HepG2 (cell line): ENCODE measurements around the gene SEMA3F. TPM values are rescaled to one million over a fixed set of nuclear protein-coding genes. Genes with fewer than 3 reads are reported as not detected.

ENCODE experiments used
- ATAC-seq: fragments of 200-7000 bp; cut with Tn5 transposase; 3 replicates; pipeline ENCODE4 v1.9.1; 2020; ENCODE audit warnings: mild to moderate bottlenecking, moderate library complexity
- BruUV-seq: library from RNA; stranded (reverse); fragments of 400-500 nt; replicated peaks from 2 replicates; lab custom pipeline; 2021; lab: Mats Ljungman, UMichigan
- CTCF ChIA-PET: fragments of 300-600 bp; formaldehyde crosslinking; extraction: SDS; loops from one replicate; lab custom pipeline; 2021; ENCODE audit warnings: low total read pairs, inconsistent platforms, low intra/inter-chr PET ratio; lab: Yijun Ruan, JAX
- POLR2A ChIA-PET: fragments of 350-600 bp; sonication (Branson Sonifier 250); formaldehyde crosslinking; loops from one replicate; lab custom pipeline; 2020; ENCODE audit warnings: antibody characterized with exemption, inconsistent platforms; lab: Yijun Ruan, JAX
- DNase-seq: peaks from one replicate; pipeline ENCODE4 v3.0.0-alpha.2; 2015; ENCODE audit warnings: low spot score
- FAIRE-seq: peaks from 3 replicates; lab custom pipeline; 2011; peaks lifted over from hg19 to GRCh38; lab: Jason Lieb, UNC
- H2AFZ ChIP-seq: one replicate; pipeline ENCODE4 v1.6.1; 2011; ENCODE audit warnings: low read length, inconsistent platforms
- H3K27ac ChIP-seq: fragments of 300-600 bp; 3 replicates; pipeline ENCODE4 v1.8.0; 2011; ENCODE audit warnings: mixed run types, mild to moderate bottlenecking, mixed read lengths, low read length, inconsistent platforms; ENCODE audit not compliant: insufficient read depth; ENCODE audit errors: extremely low read length
- H3K27me3 ChIP-seq, 2 experiments: fragments of 200-600 bp in 1 of 2; 2 replicates in 1 of 2; 3 replicates in 1 of 2; pipeline versions ENCODE4 v1.6.0 to v1.8.0; 2011; ENCODE audit warnings: low read length in 2 of 2, mild to moderate bottlenecking in 2 of 2, moderate library complexity in 2 of 2, inconsistent platforms in 1 of 2; ENCODE audit not compliant: insufficient read depth in 2 of 2, control insufficient read depth in 1 of 2
- H3K36me3 ChIP-seq, 2 experiments: fragments of 200-600 bp in 1 of 2; replicated peaks in 1 of 2; 2 replicates in 1 of 2; 3 replicates in 1 of 2; pipeline versions ENCODE4 v1.5.1 to v1.8.0; 2011; ENCODE audit warnings: low read length in 2 of 2, inconsistent platforms in 1 of 2; ENCODE audit not compliant: insufficient read depth in 2 of 2, control insufficient read depth in 1 of 2
- H3K4me1 ChIP-seq: 2 replicates; pipeline ENCODE4 v1.5.1; 2012; ENCODE audit warnings: low read length, inconsistent platforms; ENCODE audit not compliant: insufficient read depth
- H3K4me2 ChIP-seq: 2 replicates; pipeline ENCODE4 v1.6.0; 2011; ENCODE audit warnings: low read depth, low read length, inconsistent platforms
- H3K4me3 ChIP-seq, 3 experiments: fragments of 200-600 bp in 1 of 3; sonication (generic), shearing (Covaris generic) in 1 of 3; replicated peaks in 1 of 3; 2 replicates each; pipeline ENCODE4 v1.5.1; 2011 to 2016; ENCODE audit warnings: low read length in 3 of 3, inconsistent platforms in 2 of 3, low read depth in 2 of 3, mild to moderate bottlenecking in 2 of 3, control low read depth in 1 of 3, mixed read lengths in 1 of 3; ENCODE audit not compliant: insufficient read depth in 1 of 3
- H3K79me2 ChIP-seq: one replicate; pipeline ENCODE4 v1.6.1; 2011; ENCODE audit warnings: low read length, inconsistent platforms; ENCODE audit not compliant: insufficient read depth
- H3K9ac ChIP-seq: 2 replicates; pipeline ENCODE4 v1.6.0; 2011; ENCODE audit warnings: mild to moderate bottlenecking, low read depth, low read length, inconsistent platforms; ENCODE audit not compliant: insufficient read depth
- H3K9me3 ChIP-seq: 2 replicates; pipeline ENCODE4 v1.5.1; 2012; ENCODE audit warnings: mild to moderate bottlenecking, low read length
- H4K20me1 ChIP-seq: 2 replicates; pipeline ENCODE4 v1.6.0; 2011; ENCODE audit warnings: inconsistent platforms, mild to moderate bottlenecking, low read length, moderate library complexity; ENCODE audit not compliant: insufficient read depth
- MAFG ChIP-seq: sonication (generic); formaldehyde crosslinking; IDR thresholded peaks from 2 replicates; pipeline ENCODE4 v1.5.1; 2020; ENCODE audit warnings: mild to moderate bottlenecking, missing genetic modification reagents
- NR1H2 ChIP-seq: sonication (generic); formaldehyde crosslinking; IDR thresholded peaks from 2 replicates; pipeline ENCODE4 v1.8.1; 2022; ENCODE audit warnings: low read depth, missing genetic modification reagents, borderline replicate concordance
- PITX1 ChIP-seq: sonication (generic); formaldehyde crosslinking; IDR thresholded peaks from 2 replicates; pipeline ENCODE4 v1.5.1; 2020; ENCODE audit warnings: mild to moderate bottlenecking, missing genetic modification reagents
- PLSCR1 ChIP-seq: sonication (generic); formaldehyde crosslinking; IDR thresholded peaks from 2 replicates; pipeline ENCODE4 v1.5.0; 2020; ENCODE audit warnings: missing genetic modification reagents, mild to moderate bottlenecking, borderline replicate concordance
- TCF12 ChIP-seq, 2 experiments: fragments of 450-650 bp in 1 of 2; sonication (generic) in 1 of 2; formaldehyde crosslinking in 1 of 2; IDR thresholded peaks; 2 replicates each; pipeline versions ENCODE4 v1.6.1 to v1.8.0; 2017 to 2022; ENCODE audit warnings: antibody characterized with exemption in 1 of 2, mild to moderate bottlenecking in 1 of 2, missing genetic modification reagents in 1 of 2, moderate library complexity in 1 of 2
- ZBTB46 ChIP-seq: sonication (generic); formaldehyde crosslinking; IDR thresholded peaks from 2 replicates; pipeline ENCODE4 v1.4.0; 2020; ENCODE audit warnings: mild to moderate bottlenecking, missing genetic modification reagents, borderline replicate concordance
- ZHX2 ChIP-seq, 2 experiments: sonication (generic) in 1 of 2; formaldehyde crosslinking in 1 of 2; IDR thresholded peaks; 2 replicates each; pipeline versions ENCODE4 v1.6.1 to v1.9.0; 2014 to 2022; ENCODE audit warnings: antibody characterized with exemption in 1 of 2, borderline replicate concordance in 1 of 2, inconsistent platforms in 1 of 2, low read depth in 1 of 2, missing genetic modification reagents in 1 of 2
- ZNF629 ChIP-seq: sonication (generic); formaldehyde crosslinking; conservative IDR thresholded peaks from 2 replicates; pipeline ENCODE4 v1.5.0; 2020; ENCODE audit warnings: missing genetic modification reagents
- whole genome bisulfite sequencing: methylation state at CpG from one replicate; pipeline ENCODE4 v1.1.6; 2017; ENCODE audit warnings: low lambda C conversion rate; 5-methylcytosine and 5-hydroxymethylcytosine counted together
- in situ Hi-C: cut with HindIII; loops from 2 replicates; pipeline ENCODE4 v1.10.0; 2017; ENCODE audit warnings: low pct_unique_long_range_greater_than_20kb; ENCODE audit not compliant: extremely low pct_ligation_motif_present
- intact Hi-C: fragments of 100-400 bp; cut with micrococcal nuclease; formaldehyde crosslinking; loops from one replicate; pipeline ENCODE4 v1.10.0; 2022; ENCODE audit not compliant: unreplicated experiment
- polyA plus RNA-seq, 8 experiments: library from polyadenylated mRNA; depleted of rRNA in 3 of 8; stranded (reverse) in 7 of 8; unstranded in 1 of 8; fragments of >200 nt; fragmentation: Illumina TruSeq in 4 of 8; extraction: Trizol in 4 of 8; gene quantifications; 2 replicates each; pipeline versions ENCODE4 v1.2.1 to v1.2.3, GENCODE V29; 2011 to 2016; ENCODE audit warnings: low read depth in 4 of 8, missing spikeins in 1 of 8, mixed read lengths in 1 of 8; ENCODE audit not compliant: insufficient read depth in 1 of 8
- total RNA-seq, 5 experiments: library from RNA; depleted of rRNA; stranded (reverse); fragments of >200 nt; fragmentation: Illumina TruSeq; extraction: Trizol; gene quantifications; 2 replicates each; pipeline ENCODE4 v1.2.3, GENCODE V29; 2016; ENCODE audit warnings: low read depth in 1 of 5

Gene SEMA3F
- total and polyA plus RNA-seq, 2 of the 13 experiments (the other 11 are each of a cell fraction or from before 2014, with no cell fraction given), result 7.6 to 17.2 TPM

- ChIA-PET CTCF (interaction anchor here (2.7 kb wide), 1 partner anchor 15 kb away, joined by 15 read pairs; no protein-coding TSS in a partner anchor), POLR2A (interaction anchor here (0.6 to 16.5 kb wide), 15 partner anchors 5 to 127 kb away, joined by 3 to 844 read pairs (median 16); partner anchors contain the start of genes GNAI2, HYAL1, HYAL3 and NAA80)
- no peak for ATAC-seq
- 36% methylated on average over 4 of the region's 5 CpGs for WGBS
- peaks cover 83% of the 10 kb centered on the region for H3K4me1 ChIP-seq
- H3K9me3 ChIP-seq, result no peaks in the 10 kb centered on the region
- H3K27me3 ChIP-seq, result no peaks in the 10 kb centered on the region
- no peak for FAIRE-seq
- H2AFZ ChIP-seq, result no peak overlapping the region
- peaks cover 51% of the 10 kb centered on the region for H3K79me2 ChIP-seq
- H3K36me3 ChIP-seq, result peaks cover under 1 to 18% of the 10 kb centered on the region in 2 experiments; a peak in 4 of 5 replicates
- in situ Hi-C loops (no loop called here), intact Hi-C loops (loop anchor here (1.0 kb wide), 1 partner anchor 15 kb away; no protein-coding TSS in a partner anchor)
- peak overlapping the region; percentile 79 for H3K4me2 ChIP-seq
- H3K9ac ChIP-seq, result peak overlapping the region; percentile 74
- H3K4me3 ChIP-seq, result peak overlapping the region in 1 of 3 experiments; percentile 61; a peak in 2 of 6 replicates
- H3K27ac ChIP-seq, result peak overlapping the region; percentile 99
- TSS peak; percentile 76 for BruUV-seq
- peaks cover 4% of the 10 kb centered on the region; the same call in 1 of the 2 replicates for H4K20me1 ChIP-seq
- no peak for DNase-seq
- TF ChIP-seq ZHX2 (IDR thresholded peaks at IDR 0.05; ENCODE audit: low read depth) (no peak), ZHX2 (CRISPR knock-in tag; IDR thresholded peaks at IDR 0.05; ENCODE audit: borderline replicate concordance) (no peak), ZNF629 (CRISPR knock-in tag) (no peak), ZBTB46 (CRISPR knock-in tag) (no peak), PLSCR1 (no peak), MAFG (CRISPR knock-in tag) (no peak), PITX1 (no peak), NR1H2 (CRISPR knock-in tag) (0 out of 2 replicates have a peak, but pooled peaks have one; percentile 2), TCF12 (IDR thresholded peaks at IDR 0.05) (no peak), TCF12 (CRISPR knock-in tag; IDR thresholded peaks at IDR 0.05) (0 out of 2 replicates have a peak, but pooled peaks have one; percentile 15)
Measured at GRCh38 chr3:50210176-50210509, 55.0 kb downstream of the SEMA3F start.
